ENCODE data around the gene LDLRAD3.

The LDLRAD3 gene

GRCh38 chr11:36048496-36049247 is 104.8 kb downstream of the LDLRAD3 start:
- DNase-seq (ENCODE audit: low read depth) = no peak

DNA sequence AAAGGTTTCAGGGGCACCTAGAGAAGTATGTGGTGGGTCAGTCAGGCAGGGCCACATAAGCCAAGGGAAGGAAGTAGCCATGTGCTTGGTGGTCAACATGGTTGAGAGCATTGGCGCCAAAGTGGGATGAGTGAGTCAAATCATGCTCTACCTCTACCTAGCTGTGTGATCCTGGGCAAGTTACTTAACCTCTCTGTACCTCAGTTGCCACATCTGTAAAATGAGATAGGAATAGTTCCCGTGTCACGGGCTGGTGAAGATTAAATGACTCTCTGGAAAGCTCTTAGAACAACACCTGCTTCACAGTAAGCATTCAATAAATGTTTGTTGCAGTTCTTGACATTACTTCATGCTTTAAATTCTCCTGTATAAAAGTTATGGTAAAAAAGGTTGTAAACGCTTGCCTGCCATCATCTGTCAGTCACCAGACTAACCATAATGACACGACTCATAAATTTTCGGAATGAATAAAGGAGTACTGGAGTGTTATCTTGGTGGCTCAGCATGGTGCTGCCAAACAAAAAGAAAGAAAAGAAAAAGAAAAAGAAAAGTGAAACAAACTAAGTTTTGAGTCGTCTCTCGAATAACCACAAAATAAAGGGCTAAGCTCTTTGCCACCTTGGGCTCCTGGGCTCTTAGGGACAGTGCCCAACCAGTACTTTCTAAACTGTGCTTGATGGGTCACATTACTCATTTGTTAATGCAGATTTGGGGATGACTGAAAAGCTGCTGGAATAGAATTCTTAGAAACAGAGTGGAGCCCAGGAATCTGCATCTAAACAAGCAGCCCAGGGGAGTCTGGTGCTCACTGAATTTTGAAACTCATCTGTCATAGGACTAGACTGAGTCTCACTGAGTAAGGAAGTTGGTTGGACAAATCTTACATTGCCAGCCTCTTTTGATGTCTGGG is 107.6 kb downstream of the LDLRAD3 start:
- no peak for DNase-seq (ENCODE audit: low read depth)

DNA sequence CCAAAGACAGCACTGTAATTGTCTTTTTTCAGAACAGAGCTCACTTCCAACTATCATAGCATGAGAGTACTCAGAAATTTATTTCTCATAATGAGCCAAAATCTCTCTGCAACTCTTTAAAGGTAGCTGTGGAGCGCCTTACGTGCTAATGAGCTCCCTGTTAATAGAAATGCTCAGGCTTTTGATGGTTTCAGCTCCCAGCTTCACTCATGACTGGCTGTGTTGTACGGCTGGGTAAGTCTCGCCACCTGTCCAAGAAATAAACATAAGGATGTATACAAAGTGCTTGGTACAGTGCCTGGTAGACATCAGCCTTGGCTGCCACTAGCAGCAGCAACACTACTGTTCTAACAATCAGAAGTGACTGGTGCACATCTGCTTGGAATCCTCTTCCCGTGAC is 109.4 kb downstream of the LDLRAD3 start:
- DNase-seq (ENCODE audit: low read depth) = no peak

DNA sequence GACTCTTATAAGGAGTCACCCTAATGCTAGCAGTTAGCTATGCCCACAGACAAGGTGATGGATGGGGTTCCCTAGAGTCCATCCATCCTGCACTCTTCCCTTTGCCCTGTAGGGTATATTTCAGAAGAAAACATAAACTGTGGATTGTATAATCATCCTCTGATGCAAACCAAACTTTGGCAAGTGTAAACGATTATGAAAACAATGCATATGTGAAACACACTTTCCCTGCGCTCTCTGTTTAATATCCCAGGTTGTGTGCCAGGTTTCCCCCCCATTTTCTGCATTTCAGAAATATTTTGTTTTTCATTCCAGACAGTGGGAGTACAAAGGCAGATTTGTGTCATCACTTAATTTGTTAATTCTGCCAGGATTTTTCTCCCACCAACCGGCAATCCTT is 110.0 kb downstream of the LDLRAD3 start:
- DNase-seq (ENCODE audit: low read depth) = no peak

- DNase-seq (ENCODE audit: low read depth) = no peak
Measured at GRCh38 chr11:36054628-36055027, 110.8 kb downstream of the LDLRAD3 start.

DNA sequence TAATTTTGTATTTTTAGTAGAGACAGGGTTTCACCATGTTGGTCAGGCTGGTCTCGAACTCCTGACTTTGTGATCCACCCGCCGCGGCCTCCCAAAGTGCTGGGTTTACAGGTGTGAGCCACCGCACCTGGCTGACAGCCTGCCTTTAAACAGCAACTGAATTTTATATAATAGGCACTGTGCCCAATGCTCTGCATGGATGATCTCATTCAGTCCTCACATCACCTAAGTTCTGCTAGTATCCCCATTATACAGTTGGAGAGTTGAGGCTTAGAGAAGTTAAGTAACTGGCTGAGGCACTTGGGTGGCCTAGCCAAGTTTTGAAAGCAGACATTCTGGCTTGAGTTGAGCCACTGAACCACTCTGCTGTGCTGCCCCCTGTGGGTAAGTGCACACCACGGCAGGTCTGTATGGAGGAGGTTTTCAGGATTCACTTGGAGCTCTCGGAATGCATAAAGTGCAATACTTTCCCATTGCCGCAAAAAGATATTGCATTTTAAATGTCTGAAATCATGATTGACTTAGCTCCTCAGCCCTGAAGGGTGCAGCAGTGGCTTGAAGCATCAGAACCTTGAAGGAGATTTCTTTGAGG is 112.4 kb downstream of the LDLRAD3 start:
- DNase-seq (ENCODE audit: low read depth) = no peak

DNA sequence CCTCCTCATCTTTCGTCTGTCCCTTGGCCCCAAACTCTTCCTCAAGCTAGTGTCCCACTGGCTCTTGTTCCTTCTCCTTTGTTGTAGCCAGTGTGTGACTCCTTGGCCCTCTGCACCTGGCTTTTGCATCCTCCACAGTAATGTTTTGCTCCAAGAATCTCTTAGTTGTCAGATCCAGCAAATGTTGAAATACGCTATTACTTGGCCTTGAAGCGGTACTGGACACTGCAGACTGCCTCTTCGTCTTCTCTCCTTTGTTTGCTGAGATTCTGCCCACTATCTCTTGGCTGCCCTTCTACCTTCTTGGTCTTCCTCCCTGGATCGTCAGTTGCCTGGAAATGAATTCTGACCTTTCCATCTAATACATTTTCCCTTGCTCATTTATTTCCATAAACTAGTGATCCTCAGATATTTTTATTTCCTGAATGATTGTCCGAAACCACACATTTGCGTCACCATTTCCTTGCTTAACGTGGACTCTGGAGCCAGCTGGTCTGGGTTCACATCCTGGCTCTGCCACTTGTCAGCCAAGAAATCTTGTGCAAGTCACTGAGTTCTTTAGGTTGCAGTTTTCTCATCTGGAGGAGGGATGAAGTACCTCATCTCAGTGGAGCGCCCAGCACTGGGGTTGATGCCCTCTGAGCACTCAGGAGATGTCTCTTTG is 113.6 kb downstream of the LDLRAD3 start:
- peak; percentile 63 for DNase-seq (ENCODE audit: low read depth)

- no peak for DNase-seq (ENCODE audit: low read depth)
Measured at GRCh38 chr11:36059660-36060059, 115.8 kb downstream of the LDLRAD3 start.

- DNase-seq (ENCODE audit: low read depth) = no peak
Measured at GRCh38 chr11:36060926-36061325, 117.1 kb downstream of the LDLRAD3 start.

GRCh38 chr11:36061471-36061870 is 117.6 kb downstream of the LDLRAD3 start:
- no peak for DNase-seq (ENCODE audit: low read depth)

DNA sequence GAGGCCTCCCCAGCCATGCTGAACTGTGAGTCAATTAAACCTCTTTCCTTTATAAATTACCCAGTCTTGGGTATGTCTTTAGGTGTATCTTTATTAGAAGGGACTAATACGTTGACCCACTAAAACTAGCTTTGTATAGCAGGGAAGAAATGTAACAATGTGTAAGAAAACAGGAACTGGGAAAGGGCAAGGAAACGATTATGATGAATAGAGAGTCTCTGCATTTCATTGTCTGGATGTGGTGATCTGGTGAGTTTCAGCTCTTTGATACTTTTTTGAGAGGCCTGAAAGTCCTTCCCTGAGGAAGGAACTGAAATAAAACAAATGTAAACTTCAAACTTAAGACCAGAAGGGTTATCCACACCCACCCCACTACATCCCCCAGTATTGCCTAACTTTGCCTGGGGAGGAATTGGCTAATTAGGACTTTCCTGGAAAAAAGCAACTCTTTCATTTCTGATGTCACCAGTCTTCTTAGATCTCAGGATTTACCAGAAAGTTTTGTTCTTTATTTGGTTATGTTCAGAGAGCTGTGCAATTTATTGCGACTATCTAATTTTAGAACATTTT is 119.0 kb downstream of the LDLRAD3 start:
- DNase-seq (ENCODE audit: low read depth) = no peak

DNA sequence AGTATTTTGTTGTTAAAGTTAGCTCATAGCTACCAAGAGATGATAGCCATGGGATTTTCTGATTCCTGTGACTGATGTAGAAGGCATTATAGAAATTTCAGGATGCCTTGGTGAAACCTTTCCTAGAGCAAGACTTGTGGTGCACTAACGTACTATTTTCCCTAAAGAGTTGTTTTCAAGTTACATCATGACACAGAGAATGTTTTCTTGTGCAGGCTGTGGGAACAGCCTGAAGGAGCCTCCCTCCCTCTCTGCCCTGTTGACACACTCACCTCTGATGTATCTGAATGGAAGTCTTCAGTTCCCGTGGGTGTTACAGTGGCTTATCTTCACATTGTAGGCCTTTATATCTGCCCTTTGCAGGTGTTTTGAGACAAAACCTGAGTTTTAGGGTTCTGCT is 121.6 kb downstream of the LDLRAD3 start:
- no peak for DNase-seq (ENCODE audit: low read depth)

DNA sequence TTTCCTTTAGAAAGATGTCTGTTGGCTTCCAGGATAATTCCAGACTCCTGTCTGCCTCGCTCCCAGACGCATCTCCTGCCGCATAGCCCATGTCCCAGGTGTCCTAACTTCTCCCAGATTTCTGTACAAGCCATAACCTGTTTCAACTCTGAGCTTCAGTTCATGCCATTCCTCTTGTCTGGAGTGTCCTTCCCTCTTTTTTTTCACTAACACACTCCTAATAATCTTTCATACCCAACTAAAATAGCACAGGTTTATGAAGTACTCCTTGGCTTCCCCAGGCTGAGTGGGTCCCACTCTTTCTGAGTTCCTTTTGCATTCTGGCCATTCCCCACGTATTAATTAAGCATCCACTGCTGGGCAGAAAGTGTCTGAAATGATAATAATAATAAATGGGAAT is 123.0 kb downstream of the LDLRAD3 start:
- no peak for DNase-seq (ENCODE audit: low read depth)

DNA sequence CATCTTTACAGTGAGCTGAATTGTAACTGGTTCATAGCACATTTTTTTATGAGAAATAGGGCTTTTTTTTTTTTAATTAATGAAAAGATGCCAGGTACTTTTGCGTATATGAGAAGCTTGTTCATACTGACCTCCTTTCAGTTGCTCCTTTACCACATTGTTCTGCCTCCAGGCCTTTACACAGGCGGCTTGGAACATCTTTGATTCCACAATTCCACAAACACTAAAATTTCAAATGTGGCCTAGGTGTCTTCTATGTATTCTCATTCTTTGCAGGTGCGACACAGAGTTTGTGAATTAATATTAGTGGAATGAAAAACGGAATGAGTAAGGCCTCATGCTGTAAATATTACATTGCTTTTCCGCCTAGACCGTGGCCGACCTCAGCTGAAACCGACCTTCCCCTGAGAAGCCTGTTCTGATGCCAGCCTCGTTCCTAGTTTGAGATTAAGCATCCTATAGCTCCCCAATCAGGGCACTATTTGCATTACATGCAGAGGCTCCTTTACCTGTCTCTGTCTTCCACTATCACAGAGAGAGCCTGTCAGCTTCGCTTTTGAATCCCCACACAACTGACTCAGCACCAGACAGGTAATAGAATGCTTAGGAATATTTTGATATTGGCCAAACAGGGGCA is 125.8 kb downstream of the LDLRAD3 start:
- no peak for DNase-seq (ENCODE audit: low read depth)

DNA sequence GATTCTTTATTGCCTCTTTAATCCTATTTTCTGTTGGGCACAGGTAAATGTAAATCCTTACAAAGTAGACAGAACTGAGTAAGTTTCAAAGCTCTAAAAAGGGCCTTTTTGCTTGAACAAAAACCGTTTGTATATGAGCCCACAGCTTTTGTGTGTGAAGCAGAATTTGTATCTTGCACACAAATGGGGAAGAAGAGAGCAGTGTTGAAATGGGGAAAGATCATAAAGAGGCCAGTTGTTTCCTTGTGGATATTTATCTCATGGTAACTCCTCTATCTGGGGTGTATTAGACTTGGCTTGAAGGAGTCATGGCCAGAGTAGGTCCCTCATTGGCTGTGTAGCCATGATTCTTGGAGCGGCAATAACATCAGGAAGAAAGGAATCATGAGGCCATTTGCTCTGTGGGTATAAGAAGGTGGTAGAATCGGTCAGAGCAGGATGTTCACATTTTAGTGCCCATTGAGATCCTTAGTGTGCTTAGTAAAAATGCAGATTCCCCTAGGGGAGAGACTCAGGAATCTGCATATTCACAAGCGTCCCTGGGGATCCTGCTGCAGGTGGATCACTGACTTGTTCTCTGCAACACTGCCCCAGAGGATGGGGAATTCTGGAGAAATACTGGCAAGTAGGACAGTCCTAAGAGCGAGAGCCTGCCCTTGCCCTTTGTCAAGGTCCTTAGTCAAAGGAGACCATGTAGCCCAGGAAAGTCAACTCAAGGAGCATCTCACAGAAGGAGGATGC is 126.5 kb downstream of the LDLRAD3 start:
- no peak for DNase-seq (ENCODE audit: low read depth)

DNA sequence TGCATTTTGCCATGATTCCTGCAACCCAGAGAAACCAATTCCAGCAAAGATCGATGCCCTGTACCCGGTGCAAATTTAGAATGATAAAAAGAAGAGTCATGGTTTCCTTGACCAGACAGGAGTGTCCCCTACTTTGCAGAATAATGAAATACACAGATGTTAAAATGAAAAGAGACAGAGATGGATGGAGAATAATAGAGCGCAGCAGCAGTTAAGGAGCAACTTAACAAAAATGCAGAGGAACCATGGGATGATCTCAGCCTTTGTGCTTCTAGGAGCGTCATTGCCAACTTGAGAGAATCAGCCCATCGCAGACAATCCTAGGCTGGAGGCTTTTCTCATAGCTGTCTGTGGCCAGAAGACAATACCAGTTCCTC is 127.1 kb downstream of the LDLRAD3 start:
- DNase-seq (ENCODE audit: low read depth) = no peak

DNA sequence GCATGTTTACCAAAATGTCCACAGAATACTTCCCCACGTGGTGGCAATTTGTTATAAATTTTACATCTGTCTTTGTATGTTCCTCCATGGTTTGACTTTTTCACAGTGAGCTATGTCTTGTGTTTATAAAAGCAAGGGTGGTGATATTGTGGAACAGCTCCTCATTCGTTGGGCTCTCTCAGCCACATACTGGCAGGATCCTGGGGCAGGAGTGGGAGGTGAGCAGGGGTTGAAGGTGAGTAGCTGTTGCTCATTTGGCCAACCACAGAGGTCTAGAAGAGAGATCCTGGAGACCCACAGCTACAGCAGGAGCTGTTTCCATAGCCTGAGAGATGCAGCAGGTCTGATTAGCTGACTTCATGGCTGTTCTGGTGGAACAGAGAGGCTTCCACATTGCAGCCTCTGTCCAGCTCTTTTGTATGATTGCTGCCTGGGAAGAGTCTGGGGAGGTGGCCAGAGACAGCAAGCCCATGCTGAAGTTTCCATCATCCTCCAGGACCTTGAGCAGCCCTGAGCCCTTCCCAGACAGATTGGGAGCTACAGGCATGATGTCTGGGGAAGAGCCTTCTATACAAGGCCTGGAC is 128.1 kb downstream of the LDLRAD3 start:
- no peak for DNase-seq (ENCODE audit: low read depth)

GRCh38 chr11:36073411-36074203 is 129.7 kb downstream of the LDLRAD3 start:
- no peak for DNase-seq (ENCODE audit: low read depth)

DNA sequence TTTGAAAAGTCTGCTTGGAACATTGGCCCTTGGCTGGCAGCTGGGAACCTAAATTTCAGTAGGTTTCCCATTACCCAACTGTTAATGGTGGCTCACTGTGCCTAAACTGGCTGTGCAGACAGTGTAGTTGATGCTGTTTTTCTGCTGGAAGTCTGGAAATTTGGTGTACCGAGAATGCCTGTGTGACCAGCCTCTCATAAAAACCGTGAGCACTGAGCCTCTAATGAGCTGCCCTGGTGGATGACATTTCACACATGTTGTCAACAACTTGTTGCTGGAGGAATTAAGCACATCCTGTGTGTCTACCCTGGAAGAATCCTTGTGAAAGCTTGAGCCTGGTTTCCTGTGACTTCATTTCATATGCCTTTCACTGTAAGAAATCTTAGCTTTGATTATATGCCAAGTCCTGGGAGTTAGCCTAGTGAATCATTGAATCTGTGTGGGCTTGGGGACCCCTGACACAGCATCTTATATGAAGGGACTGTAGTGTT is 131.1 kb downstream of the LDLRAD3 start:
- DNase-seq (ENCODE audit: low read depth) = peak; percentile 60
